Measurements from ENCODE around the gene CCDC78.

- TF ChIP-seq, protein P1, sequence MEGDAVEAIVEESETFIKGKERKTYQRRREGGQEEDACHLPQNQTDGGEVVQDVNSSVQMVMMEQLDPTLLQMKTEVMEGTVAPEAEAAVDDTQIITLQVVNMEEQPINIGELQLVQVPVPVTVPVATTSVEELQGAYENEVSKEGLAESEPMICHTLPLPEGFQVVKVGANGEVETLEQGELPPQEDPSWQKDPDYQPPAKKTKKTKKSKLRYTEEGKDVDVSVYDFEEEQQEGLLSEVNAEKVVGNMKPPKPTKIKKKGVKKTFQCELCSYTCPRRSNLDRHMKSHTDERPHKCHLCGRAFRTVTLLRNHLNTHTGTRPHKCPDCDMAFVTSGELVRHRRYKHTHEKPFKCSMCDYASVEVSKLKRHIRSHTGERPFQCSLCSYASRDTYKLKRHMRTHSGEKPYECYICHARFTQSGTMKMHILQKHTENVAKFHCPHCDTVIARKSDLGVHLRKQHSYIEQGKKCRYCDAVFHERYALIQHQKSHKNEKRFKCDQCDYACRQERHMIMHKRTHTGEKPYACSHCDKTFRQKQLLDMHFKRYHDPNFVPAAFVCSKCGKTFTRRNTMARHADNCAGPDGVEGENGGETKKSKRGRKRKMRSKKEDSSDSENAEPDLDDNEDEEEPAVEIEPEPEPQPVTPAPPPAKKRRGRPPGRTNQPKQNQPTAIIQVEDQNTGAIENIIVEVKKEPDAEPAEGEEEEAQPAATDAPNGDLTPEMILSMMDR (IDR thresholded peaks at IDR 0.05; ENCODE audit: low read length) = no peak
- no peak for TF ChIP-seq EZH2 (optimal IDR thresholded peaks at IDR 0.05; ENCODE audit: low read depth, low read length)
Observed at GRCh38 chr16:715477-716199, 10.6 kb downstream of the CCDC78 start.
